Activated T-cell treated with anti-CD3 and anti-CD28 coated beads, Interleukin-2, amount 50 U/mL, for 72 hours (primary cell): Measurements from ENCODE around the gene AGBL4. TPM values are rescaled to one million over a fixed set of nuclear protein-coding genes. Genes with fewer than 3 reads are reported as not detected.

Source experiments
- ATAC-seq, 2 donors: fragments of 150-1000 bp; cut with Tn5 transposase; replicated peaks in 1 of 2; 2 replicates each; pipeline ENCODE4 v1.10.0; 2021; ENCODE audit warnings: moderate library complexity in 2 of 2, mild to moderate bottlenecking in 1 of 2
- DNase-seq, 2 donors: peaks; one replicate each; pipeline ENCODE4 v3.0.0; 2021 to 2022; ENCODE audit warnings: mixed read lengths in 1 of 2
- H3K27ac Mint-ChIP-seq: one replicate; pipeline ENCODE4 v1.8.0; 2022; ENCODE audit warnings: mild to moderate bottlenecking, moderate library complexity, mixed read lengths
- H3K27me3 Mint-ChIP-seq: one replicate; pipeline ENCODE4 v1.8.0; 2022; ENCODE audit warnings: low read depth, mixed read lengths
- H3K36me3 Mint-ChIP-seq, 2 donors: one replicate each; pipeline ENCODE4 v1.8.0; 2022; ENCODE audit warnings: mixed read lengths in 2 of 2, mild to moderate bottlenecking in 1 of 2; ENCODE audit not compliant: insufficient read depth in 2 of 2
- H3K4me1 Mint-ChIP-seq: one replicate; pipeline ENCODE4 v1.8.0; 2022; ENCODE audit warnings: low read depth, mixed read lengths
- H3K4me3 Mint-ChIP-seq, 2 donors: one replicate each; pipeline ENCODE4 v1.8.0; 2022; ENCODE audit warnings: mild to moderate bottlenecking in 2 of 2, mixed read lengths in 2 of 2, moderate library complexity in 2 of 2
- H3K9me3 Mint-ChIP-seq, 2 donors: one replicate each; pipeline ENCODE4 v1.8.0; 2022; ENCODE audit warnings: mixed read lengths in 2 of 2
- total RNA-seq, 2 donors: library from RNA; stranded (reverse); gene quantifications; one replicate each; pipeline ENCODE4 v1.2.3, GENCODE V29; 2022

AGBL4 gene
- total RNA-seq, 2 donors from 2014 or later: not detected

- no peaks in the 10 kb centered on the region for H3K4me1 Mint-ChIP-seq
- H3K27me3 Mint-ChIP-seq: peaks cover 6% of the 10 kb centered on the region
- H3K27ac Mint-ChIP-seq: no peak overlapping the region
- H3K36me3 Mint-ChIP-seq: no peaks in the 10 kb centered on the region
- no peak for ATAC-seq
- H3K4me3 Mint-ChIP-seq: no peak overlapping the region
- no peak for DNase-seq
- H3K9me3 Mint-ChIP-seq: no peaks in the 10 kb centered on the region
These were observed 1535.0 kb downstream of the AGBL4 start for GRCh38 chr1:48488721-48489120.

Other genes starting within 250 kb of the AGBL4 start
- gene ELAVL4, start 85.0 kb upstream of the AGBL4 start, total RNA-seq: not detected